Medulla oblongata (tissue), 1 donor: ENCODE data around the gene SPAG6.
A peak's percentile ranks its signal among the peaks of the same experiment; 100 is the strongest.

ENCODE experiments used
- DNase-seq: peaks from one replicate; pipeline ENCODE4 v3.0.0-alpha.2; 2015; ENCODE audit errors: extremely low spot score

SPAG6 gene

DNA sequence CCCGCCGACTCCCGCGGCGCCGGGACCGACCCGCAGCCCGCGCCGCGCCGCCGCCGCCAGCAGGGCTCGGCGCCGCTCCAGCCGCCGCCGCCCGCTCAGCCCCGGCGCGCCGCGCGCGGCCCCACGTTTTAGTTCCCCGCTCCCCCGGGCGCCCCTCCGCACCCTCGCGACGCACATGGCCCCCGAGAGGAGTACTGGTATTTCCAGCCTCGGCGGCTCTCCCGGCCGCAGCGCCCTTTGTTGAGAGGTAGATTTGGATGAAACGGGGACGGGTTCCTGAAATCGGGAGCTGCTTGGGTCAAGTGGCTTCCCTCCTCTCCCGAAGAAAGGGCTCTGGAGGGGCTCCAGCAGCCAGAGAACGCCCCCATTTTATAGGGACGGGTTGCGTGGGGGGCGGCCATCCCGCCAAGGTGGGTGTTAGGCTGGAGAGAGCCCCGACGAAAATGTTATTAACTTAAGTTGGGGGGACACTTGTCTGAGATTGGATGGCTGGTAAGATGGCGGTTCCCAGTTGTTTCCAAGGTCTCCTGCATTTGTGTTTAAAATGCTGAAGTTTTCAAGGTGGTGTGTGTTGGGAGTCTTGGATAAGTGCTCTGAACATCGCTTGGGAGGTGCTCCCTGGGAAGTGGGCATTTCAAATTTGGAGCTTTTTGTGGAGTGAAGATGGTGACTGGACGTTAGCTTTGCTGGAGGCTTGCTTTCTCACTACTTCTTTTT lies 23.2 kb upstream of the SPAG6 start:
- peak; percentile 43 for DNase-seq

DNA sequence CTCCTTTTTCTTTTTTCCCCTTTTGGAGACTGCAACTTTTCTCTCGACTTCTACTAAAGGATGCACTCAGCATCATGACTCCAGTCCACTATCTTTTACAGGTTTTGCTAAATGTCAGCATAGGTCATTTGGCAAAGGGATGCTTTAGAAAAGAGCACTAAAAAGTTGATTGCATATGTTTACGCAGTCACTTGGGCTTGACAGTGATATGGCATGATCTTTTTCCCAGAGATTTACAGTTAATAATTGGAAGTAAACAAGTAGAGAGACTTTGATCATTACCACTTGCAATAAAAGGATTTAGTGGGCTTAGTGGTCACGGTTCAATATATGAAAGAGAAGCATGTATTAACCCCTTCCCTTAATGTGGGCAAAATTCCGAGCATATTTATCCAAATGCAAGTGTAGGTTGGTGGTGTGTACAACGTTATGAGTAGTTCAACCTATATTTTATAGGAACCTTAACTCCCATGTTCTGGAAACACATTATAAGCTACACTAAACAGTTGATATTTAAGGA lies 22.6 kb upstream of the SPAG6 start:
- DNase-seq = peak; percentile 45

GRCh38 chr10:22323538-22324305 lies 21.6 kb upstream of the SPAG6 start:
- peak; percentile 67 for DNase-seq

DNA sequence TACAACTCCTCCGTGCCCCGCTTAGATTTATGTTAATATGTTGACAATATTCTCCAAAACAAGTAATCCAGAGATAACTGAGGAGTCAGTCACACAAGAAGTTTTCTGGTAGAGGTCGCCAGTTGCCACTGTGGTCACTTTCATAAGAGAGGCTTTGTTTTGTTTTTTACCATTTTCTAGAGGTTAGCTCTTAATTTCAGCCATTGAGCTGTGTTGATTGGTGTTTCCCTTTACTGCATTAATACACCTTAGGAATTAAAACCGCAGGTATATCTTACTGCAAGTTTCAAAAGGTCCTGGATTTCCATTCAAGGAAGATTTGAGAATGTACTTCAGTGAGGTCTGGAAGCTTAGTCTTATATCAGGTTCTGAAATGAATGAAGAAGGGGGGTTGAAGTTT lies 20.9 kb upstream of the SPAG6 start:
- DNase-seq = peak; percentile 50

GRCh38 chr10:22324893-22325271 lies 20.4 kb upstream of the SPAG6 start:
- DNase-seq = peak; percentile 40

GRCh38 chr10:22325272-22326144 lies 19.8 kb upstream of the SPAG6 start:
- DNase-seq = peak; percentile 57

DNA sequence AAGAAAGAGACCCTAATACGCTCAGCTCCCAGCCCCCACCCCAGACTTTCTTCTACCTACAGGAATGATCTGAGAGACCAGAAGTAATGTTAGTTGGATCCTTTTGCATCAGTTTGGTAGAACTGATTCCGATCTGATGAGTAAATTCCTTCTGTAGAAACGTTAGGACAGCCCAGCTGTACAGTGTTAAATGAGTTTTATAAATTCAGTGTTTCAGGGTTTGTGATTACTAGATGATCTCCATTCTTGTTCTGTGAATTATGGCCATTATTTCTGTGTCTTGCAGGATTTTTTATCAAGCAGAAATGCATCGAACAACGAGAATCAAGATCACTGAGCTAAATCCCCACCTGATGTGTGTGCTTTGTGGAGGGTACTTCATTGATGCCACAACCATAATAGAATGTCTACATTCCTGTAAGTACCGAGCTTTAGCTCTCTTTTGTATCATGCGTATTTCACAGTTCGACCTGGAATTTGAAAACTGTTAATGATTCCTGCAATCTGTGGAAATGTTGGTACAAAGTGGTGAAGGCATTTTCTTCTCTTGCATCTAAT lies 19.1 kb upstream of the SPAG6 start:
- peak; percentile 27 for DNase-seq

- no peak for DNase-seq
Observed at GRCh38 chr10:22329150-22329549, 16.1 kb upstream of the SPAG6 start.

GRCh38 chr10:22332116-22332692 lies 13.1 kb upstream of the SPAG6 start:
- no peak for DNase-seq

DNA sequence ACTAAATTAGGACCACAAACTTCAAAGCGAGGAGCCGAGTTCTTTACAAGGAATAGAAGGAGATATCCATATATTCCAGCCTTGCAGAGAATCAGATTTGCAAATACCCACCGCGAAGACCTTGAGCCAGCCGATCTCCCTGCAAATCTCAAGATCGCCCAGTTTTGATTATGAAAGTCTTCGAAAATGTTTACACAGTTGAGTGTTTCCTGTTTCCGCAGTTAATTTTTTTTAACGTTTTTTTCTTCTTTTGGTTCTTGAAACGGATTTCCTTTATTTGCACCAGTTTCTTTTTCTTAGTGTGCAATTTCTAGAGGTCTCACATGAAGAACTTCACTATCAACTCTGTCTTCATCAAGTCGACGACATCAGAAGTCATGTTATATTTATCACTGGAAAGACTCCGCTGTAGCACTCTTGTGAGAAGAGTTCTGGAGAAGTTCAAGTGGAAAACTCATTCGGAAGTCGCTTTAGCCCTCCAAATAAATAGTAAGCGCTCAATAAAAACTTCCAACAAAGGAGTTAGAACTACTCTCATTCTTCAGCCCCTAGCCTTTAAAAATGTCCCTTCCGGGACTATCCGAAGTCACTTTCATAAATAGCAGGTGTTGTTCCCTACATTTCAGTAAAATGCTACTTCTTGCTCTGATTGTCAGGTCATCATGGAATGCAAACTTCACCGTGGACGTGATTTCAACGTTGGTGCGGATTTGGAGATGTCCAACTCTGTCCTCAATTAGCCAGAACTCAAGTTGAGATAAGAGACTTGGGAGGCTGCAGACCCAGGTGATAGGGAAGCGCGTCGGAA lies 11.9 kb upstream of the SPAG6 start:
- no peak for DNase-seq

DNA sequence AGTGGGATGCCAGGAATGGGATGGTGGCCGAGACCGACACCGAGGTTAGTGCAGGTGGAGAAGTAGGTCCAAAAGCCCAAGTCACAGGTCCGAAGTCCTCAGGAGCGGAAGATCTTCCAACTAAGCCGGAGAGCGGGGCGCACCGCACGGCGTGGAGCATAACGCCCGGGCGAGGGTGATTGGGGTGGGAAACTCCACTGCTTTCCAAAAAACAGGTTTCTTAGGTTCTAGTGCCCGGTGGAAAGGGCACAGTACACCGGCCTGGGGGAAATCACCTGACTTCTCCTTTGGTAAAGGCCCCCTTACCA lies 11.4 kb upstream of the SPAG6 start:
- no peak for DNase-seq

DNA sequence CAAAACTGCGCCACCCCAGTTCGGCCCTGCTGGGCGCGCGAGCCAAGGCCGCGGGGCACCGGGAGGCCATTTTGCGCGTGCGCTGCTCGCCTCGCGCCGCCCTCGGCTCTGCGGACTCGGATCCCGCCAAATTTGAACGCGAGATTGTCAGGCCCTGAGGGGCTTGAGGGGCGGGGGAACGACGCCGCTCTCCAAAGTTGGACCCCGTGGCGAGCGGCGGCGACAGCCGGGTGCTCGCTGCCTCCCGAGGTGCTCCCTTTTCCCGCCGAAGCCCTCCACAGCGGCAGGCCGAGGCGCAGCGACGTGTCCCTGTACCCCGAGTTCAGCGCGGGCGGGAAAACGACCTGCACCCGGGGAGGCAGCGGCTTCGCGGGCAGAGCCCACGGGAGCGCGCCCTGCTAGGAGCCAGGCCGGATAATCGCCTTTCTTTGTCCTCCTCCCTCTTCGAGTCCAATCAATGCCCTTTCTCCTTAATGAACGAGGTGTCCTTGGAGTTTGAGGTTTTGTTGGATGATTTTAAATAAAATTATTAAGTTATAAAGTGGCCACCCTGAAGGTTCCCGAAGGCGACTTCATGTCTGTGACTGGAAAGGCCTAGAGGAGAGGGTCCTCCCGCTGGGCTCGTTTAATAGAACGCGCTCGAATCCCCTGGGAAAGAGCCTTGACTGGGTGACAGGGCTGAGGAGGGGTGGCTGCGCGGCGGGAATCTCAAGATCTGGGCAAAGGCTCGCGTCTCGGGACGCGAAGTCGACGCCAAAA lies 10.7 kb upstream of the SPAG6 start:
- no peak for DNase-seq

DNA sequence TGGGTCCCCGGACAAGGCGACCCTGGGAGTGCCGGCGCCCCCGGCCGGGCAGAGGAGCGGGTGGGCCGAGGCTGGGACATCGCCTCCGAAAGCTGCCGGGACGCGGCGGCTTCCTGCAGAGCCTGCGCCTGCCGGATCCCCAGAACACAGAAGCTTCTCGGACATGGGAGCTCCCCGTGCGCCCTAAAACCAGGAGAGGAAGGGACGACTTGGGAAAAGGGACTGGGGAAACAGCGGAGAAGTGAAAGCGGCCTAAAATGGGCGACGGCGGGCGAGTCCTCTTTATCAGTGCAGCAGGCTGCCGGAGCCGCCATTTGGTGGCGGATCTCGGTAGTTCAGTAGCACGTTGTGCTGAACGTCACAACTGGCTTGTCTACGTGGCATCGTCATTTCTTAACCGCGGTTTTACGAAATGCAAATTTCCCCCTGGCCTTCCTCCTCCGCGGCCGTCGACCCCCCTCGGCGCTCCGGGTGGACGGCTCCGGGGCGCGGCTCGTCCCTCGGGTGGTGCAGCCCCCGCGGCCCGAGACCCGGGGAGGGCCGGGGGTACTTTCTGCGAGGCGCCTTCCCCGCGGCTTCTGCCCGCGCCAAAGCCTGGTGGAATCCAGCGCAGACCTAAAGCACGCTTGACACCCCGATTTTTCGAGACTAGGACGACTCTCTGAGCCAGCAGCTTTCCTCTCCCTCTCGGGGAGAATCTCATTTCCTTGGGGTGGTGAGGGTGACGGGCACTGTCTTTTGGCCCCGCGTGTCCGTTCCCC lies 9.9 kb upstream of the SPAG6 start:
- peak; percentile 51 for DNase-seq

DNA sequence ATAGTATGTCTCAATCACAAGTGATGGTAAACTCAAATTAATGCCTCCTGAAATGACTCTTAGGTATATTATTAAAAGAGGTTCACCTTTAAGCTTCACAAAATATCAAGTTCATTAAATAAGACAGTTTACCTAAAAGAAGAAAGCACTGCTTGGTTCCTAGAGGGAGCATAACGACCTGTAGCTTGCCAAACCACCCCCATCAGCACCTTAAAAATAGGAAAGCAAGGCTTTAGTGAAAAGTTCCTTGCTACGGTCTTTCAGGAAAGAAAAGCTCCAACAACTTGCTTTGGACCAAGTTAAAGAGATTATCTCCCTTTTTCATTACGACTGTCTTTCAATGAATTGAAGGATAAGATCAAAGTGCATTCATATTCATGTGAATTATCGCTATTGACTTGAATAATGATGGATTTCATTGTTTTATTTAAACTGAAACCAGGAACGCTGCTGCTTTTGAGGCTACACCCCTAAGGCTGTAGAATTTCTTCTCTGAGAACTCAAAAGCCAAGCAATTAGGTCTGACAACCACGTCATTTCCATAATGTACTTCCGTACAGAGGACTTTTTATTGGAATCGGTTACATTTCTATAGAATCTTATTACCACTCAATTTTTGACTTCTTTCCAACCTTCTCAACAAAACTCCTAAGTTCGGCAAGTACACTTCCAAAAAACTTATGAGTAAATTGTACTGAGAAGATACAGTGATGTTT lies 7.0 kb upstream of the SPAG6 start:
- no peak for DNase-seq

GRCh38 chr10:22338931-22339330 lies 6.4 kb upstream of the SPAG6 start:
- no peak for DNase-seq

- DNase-seq = peak; percentile 79
Observed at GRCh38 chr10:22339761-22340328, 5.5 kb upstream of the SPAG6 start.

GRCh38 chr10:22340329-22341189 lies 4.7 kb upstream of the SPAG6 start:
- no peak for DNase-seq
